Hepatocyte (in vitro differentiated cells): ENCODE data around the gene IER3IP1.

Experiments used
- EZH2 ChIP-seq: fragments of 200-600 bp; sonication (generic); IDR thresholded peaks from 2 replicates; pipeline ENCODE4 v1.6.1; 2016; ENCODE audit warnings: antibody characterized with exemption, mild to moderate bottlenecking, borderline replicate concordance
- EZH2phosphoT487 ChIP-seq: fragments of 200-600 bp; sonication (generic); IDR thresholded peaks from one replicate; pipeline ENCODE4 v1.6.1; 2018; ENCODE audit warnings: antibody characterized with exemption, mild to moderate bottlenecking, low read depth, moderate library complexity; ENCODE audit not compliant: unreplicated experiment, severe bottlenecking
- TF ChIP-seq, protein P1 (sequence below): fragments of 200-600 bp; sonication (generic); IDR thresholded peaks from 2 replicates; pipeline ENCODE4 v1.5.1; 2016; ENCODE audit warnings: antibody characterized with exemption, mild to moderate bottlenecking; ENCODE audit not compliant: poor library complexity

DNA sequence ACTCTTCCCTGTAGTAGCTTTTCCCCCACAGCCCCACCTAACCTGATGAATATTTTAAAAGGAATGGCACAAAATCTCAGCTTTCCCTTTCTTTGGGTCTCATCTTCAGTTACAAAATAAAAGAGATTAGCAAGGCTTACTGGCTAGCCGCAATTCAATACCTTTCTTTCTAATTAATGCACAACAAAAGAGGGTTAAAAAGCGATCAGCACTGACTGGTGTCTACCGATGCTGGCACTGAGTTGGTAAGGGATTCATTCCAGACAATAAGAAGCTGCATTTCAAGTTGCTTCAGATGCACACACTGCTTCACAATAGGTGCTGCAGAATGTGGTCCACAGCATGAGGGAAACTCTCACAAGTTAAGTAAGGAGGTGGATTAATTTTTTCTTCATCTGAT, 67.8 kb downstream of the IER3IP1 start:
- TF ChIP-seq EZH2phosphoT487 = no peak
- TF ChIP-seq, protein P1, sequence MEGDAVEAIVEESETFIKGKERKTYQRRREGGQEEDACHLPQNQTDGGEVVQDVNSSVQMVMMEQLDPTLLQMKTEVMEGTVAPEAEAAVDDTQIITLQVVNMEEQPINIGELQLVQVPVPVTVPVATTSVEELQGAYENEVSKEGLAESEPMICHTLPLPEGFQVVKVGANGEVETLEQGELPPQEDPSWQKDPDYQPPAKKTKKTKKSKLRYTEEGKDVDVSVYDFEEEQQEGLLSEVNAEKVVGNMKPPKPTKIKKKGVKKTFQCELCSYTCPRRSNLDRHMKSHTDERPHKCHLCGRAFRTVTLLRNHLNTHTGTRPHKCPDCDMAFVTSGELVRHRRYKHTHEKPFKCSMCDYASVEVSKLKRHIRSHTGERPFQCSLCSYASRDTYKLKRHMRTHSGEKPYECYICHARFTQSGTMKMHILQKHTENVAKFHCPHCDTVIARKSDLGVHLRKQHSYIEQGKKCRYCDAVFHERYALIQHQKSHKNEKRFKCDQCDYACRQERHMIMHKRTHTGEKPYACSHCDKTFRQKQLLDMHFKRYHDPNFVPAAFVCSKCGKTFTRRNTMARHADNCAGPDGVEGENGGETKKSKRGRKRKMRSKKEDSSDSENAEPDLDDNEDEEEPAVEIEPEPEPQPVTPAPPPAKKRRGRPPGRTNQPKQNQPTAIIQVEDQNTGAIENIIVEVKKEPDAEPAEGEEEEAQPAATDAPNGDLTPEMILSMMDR = no peak
- TF ChIP-seq EZH2 = no peak
